Loucy (cell line): ENCODE results near the gene ZNF205.

Experiments
- H2AFZ ChIP-seq: fragments of 200-600 bp; sonication (generic); 2 replicates; pipeline ENCODE4 v1.6.0; 2016; ENCODE audit warnings: antibody characterized with exemption, mild to moderate bottlenecking, low read length, moderate library complexity
- H3F3A ChIP-seq: fragments of 200-600 bp; 2 replicates; pipeline ENCODE4 v1.6.0; 2016; ENCODE audit warnings: antibody characterized with exemption, low read depth, mild to moderate bottlenecking
- H3K27me3 ChIP-seq: fragments of 200-600 bp; sonication (generic); 2 replicates; pipeline ENCODE4 v1.6.1; 2014; ENCODE audit warnings: low read length, mild to moderate bottlenecking; ENCODE audit not compliant: insufficient read depth, poor library complexity, severe bottlenecking
- H3K36me3 ChIP-seq: fragments of 200-600 bp; sonication (generic); 2 replicates; pipeline ENCODE4 v1.6.1; 2016; ENCODE audit warnings: low read length; ENCODE audit not compliant: insufficient read depth
- H3K4me1 ChIP-seq: fragments of 200-600 bp; sonication (generic); 2 replicates; pipeline ENCODE4 v1.5.1; 2014; ENCODE audit warnings: low read length, mild to moderate bottlenecking; ENCODE audit not compliant: insufficient read depth, poor library complexity, severe bottlenecking
- H3K4me2 ChIP-seq: fragments of 200-600 bp; sonication (generic); 2 replicates; pipeline ENCODE4 v1.6.0; 2014; ENCODE audit warnings: antibody characterized with exemption, low read length, low read depth, mild to moderate bottlenecking; ENCODE audit not compliant: poor library complexity, severe bottlenecking
- H3K4me3 ChIP-seq: fragments of 200-600 bp; sonication (generic); 2 replicates; pipeline ENCODE4 v1.5.1; 2014; ENCODE audit warnings: low read length, mild to moderate bottlenecking, mixed read lengths; ENCODE audit not compliant: poor library complexity, severe bottlenecking
- H3K79me2 ChIP-seq: fragments of 200-600 bp; sonication (generic); 2 replicates; pipeline ENCODE4 v1.6.1; 2014; ENCODE audit warnings: low read length; ENCODE audit not compliant: insufficient read depth
- H3K9ac ChIP-seq: fragments of 200-600 bp; sonication (generic); 2 replicates; pipeline ENCODE4 v1.6.0; 2014; ENCODE audit warnings: mild to moderate bottlenecking, low read depth, low read length, moderate library complexity; ENCODE audit not compliant: poor library complexity, severe bottlenecking
- H3K9me2 ChIP-seq: fragments of 200-600 bp; sonication (generic); replicated peaks from 2 replicates; pipeline ENCODE4 v1.6.1; 2016; ENCODE audit warnings: low read depth, low read length, mixed read lengths
- H3K9me3 ChIP-seq: fragments of 200-600 bp; sonication (generic); 2 replicates; pipeline ENCODE4 v1.6.1; 2014; ENCODE audit warnings: mild to moderate bottlenecking, antibody characterized with exemption, low read length, low read depth; ENCODE audit not compliant: insufficient read depth
- H4K20me1 ChIP-seq: fragments of 200-600 bp; sonication (generic); 2 replicates; pipeline ENCODE4 v1.6.0; 2014; ENCODE audit warnings: antibody characterized with exemption, low read length, mild to moderate bottlenecking; ENCODE audit not compliant: insufficient read depth, poor library complexity, severe bottlenecking
- CTCF ChIP-seq: fragments of 200-600 bp; sonication (generic); conservative IDR thresholded peaks from 2 replicates; pipeline ENCODE4 v1.5.1; 2014; ENCODE audit warnings: mild to moderate bottlenecking, antibody characterized with exemption, low read length
- EZH2phosphoT487 ChIP-seq: fragments of 200-600 bp; IDR thresholded peaks from 2 replicates; pipeline ENCODE4 v1.6.1; 2018; ENCODE audit warnings: antibody characterized with exemption, mild to moderate bottlenecking, moderate library complexity, borderline replicate concordance

The ZNF205 gene

GRCh38 chr16:3147046-3147756 lies 34.8 kb downstream of the ZNF205 start:
- H3K27me3 ChIP-seq, result no peaks in the 10 kb centered on the region
- H3K4me2 ChIP-seq, result no peak overlapping the region
- no peaks in the 10 kb centered on the region for H3K9me3 ChIP-seq
- no peak overlapping the region for H3K9ac ChIP-seq
- peaks cover 6% of the 10 kb centered on the region for H3K4me1 ChIP-seq
- no peak for TF ChIP-seq CTCF
- no peak for TF ChIP-seq EZH2phosphoT487
- H3K4me3 ChIP-seq, result no peak overlapping the region
- no peaks in the 10 kb centered on the region for H3K79me2 ChIP-seq
- no peaks in the 10 kb centered on the region for H3K36me3 ChIP-seq
- no peaks in the 10 kb centered on the region for H3K9me2 ChIP-seq
- H3F3A ChIP-seq, result peaks cover 7% of the 10 kb centered on the region; the same call in 1 of the 2 replicates
- no peak overlapping the region for H2AFZ ChIP-seq
- H4K20me1 ChIP-seq, result no peaks in the 10 kb centered on the region

GRCh38 chr16:3147757-3148104 lies 35.3 kb downstream of the ZNF205 start:
- Histone ChIP-seq H4K20me1 (no peaks in the 10 kb centered on the region), H3K4me3 (no peak overlapping the region), H3F3A (peaks cover 10% of the 10 kb centered on the region), H3K36me3 (no peaks in the 10 kb centered on the region), H3K9me3 (no peaks in the 10 kb centered on the region), H2AFZ (no peak overlapping the region), H3K79me2 (no peaks in the 10 kb centered on the region), H3K4me2 (no peak overlapping the region), H3K27me3 (no peaks in the 10 kb centered on the region), H3K4me1 (peaks cover 6% of the 10 kb centered on the region), H3K9ac (no peak overlapping the region), H3K9me2 (no peaks in the 10 kb centered on the region)
- TF ChIP-seq CTCF (no peak), EZH2phosphoT487 (no peak)

GRCh38 chr16:3148256-3149192 lies 36.1 kb downstream of the ZNF205 start:
- Histone ChIP-seq H3K9me3 (no peaks in the 10 kb centered on the region), H3K9ac (peak overlapping the region; percentile 91), H3K27me3 (no peaks in the 10 kb centered on the region), H3K4me3 (peak overlapping the region; percentile 86), H3F3A (peaks cover 10% of the 10 kb centered on the region), H3K9me2 (no peaks in the 10 kb centered on the region), H4K20me1 (no peaks in the 10 kb centered on the region), H3K36me3 (no peaks in the 10 kb centered on the region), H3K4me2 (peak overlapping the region; percentile 79), H3K79me2 (no peaks in the 10 kb centered on the region), H2AFZ (no peak overlapping the region), H3K4me1 (peaks cover 6% of the 10 kb centered on the region)
- no peak for TF ChIP-seq EZH2phosphoT487
- no peak for TF ChIP-seq CTCF
